GM21529 (cell line): ENCODE data around the gene HOXD11.
A peak's percentile ranks its signal among the peaks of the same experiment; 100 is the strongest.

Experiments used
- ATAC-seq: cut with Tn5 transposase; IDR thresholded peaks from one replicate; pipeline ENCODE4 v1.9.1; 2021; ENCODE audit not compliant: unreplicated experiment

HOXD11 gene

DNA sequence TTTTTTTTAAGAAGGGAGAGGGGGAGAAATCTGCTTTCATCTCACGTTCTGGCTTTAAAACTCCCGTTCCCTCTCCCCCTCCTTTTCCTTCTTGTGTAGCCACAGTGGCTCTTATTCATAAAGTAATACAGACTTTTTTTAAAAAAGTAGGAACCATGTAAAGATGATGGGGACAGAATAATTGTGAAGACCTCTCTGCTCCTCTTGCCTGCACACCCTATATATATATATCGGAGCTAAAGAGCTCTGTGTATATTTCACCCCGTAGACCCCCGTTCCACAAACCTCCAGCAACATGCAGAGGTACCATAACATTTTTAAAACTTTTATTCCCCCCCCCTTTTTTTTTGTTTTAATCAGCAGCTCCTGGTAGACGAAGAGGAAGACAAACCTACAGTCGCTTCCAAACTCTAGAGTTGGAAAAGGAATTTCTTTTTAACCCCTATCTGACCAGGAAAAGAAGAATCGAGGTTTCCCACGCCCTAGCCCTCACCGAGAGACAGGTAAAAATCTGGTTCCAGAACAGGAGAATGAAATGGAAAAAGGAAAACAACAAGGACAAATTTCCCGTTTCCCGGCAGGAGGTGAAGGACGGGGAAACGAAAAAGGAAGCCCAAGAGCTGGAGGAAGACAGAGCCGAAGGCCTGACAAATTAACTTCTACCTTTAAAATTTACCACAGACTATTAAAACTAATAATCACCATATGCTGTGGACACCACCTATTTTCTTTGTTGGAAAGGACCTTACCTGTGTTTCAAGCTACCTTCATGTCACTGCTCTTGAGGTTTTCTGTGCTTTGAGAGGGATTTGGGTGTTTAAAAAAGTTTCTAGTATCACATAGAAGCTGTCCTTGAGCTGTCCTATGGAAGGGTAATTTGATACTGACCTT is 24.1 kb downstream of the HOXD11 start:
- ATAC-seq, result no peak

DNA sequence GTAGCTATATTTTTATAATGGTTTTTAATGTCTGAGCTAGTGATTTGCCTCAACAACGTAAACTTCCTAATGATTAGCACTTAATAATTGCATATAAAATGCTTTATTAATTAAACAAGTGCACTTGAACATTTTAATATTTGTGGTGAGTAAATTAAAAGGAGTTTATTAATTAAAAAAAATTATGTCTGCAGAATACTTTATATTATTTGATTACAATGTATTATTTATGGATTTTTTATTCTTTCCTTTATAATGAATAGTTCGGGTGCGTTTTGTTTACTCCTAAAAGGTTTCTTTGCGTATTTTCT is 24.7 kb downstream of the HOXD11 start:
- ATAC-seq, result no peak

DNA sequence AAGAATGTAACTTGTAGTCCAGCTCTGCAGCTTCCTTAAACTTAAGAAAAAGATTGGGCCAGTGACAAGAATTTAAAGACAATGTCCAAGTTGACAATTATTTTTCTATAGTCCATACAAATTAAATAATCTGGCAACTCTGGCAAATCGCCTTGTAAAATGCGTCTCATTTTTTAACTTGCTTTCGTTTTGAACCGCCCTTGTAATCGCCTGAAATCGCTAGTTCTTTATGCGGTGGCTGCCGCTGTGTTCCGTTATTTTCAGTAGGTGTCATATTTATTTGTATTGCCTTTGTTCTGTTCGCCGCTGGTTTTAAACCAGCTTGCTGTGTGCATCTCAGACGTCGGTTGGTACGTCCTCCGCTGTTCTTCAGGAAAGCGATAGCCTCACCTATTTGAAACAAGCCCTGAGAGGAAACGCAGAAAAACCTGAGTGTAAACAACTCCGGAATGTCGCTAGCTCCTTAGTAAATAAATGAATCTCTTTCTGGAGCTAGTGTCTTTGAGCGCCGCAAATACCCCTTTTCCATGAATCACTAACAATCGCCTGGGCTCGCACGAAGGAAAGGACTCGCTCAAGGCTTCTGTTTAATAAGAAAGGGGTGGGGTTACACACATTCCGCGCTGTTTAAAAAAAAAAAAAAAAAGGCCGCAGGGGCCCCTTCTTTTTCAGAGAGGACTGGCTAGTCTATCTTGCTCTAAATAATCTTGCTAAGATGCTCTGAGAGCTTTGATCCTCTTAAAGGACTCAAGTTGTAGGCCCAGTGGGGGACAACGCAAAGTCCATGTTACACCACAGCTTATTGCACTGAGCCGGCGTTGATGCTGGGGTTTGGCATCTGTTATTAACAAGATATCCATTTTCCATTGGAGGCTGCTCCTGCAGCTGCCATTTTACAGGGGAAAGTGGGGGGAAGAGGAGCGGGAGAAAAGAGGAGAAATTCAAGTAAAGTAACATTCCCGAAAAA is 25.4 kb downstream of the HOXD11 start:
- ATAC-seq, result no peak

DNA sequence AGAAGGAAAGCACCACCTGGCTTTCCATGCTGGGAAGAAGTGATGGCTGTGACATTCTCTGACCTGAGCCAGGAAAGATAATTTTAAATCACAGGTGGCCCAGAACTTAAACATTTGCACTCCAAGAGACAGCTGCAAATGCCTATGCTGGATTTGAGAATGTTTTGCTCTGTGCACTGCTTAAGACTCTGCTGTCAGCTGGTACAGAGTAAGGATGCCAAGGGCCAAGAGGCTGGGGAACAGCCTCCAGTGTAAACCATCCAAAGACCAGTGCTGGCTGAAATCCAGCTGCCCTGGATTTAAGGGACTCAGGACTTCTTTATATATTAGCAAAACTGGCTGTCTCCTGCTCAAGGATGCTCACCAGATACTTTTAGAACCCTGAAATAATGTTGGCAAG is 26.3 kb downstream of the HOXD11 start:
- ATAC-seq, result no peak

DNA sequence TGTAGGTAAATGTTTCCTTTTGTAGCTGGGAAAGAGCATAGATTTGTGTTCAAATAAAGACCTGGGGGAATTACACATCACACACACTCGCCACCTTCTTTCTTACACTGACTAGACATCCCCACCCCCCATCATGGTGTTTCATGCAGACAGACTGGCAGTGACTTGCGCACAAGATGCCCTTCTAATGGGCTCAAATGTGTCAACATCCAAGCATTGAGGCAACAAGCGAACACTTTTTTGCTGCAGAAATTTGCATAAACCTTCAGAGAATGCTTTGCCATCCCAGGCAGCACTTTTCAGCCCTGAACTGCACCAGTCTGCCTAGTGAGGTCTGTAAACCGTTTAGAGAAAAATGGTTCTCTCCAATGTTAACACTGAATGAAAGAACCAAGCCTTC is 27.0 kb downstream of the HOXD11 start:
- ATAC-seq, result no peak

DNA sequence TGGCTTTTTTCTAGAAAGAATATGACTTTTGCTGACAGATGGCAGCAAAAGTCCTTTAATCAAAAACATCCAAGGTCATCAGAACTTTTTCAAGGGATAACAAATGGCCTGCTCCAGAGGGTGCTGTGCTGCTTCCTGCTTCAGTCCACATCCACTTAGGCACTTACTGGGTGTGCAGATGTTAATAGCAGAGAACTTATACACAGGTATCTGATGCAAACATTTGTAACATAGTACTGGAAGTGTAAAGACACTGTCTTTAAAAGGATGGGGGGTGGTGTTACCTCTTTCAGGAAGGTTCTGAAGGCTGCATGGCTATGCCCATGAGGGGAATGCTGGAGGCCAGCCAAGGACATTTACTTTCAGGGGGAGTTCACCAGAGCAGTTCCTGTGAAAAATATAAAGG is 28.0 kb downstream of the HOXD11 start:
- ATAC-seq, result no peak

DNA sequence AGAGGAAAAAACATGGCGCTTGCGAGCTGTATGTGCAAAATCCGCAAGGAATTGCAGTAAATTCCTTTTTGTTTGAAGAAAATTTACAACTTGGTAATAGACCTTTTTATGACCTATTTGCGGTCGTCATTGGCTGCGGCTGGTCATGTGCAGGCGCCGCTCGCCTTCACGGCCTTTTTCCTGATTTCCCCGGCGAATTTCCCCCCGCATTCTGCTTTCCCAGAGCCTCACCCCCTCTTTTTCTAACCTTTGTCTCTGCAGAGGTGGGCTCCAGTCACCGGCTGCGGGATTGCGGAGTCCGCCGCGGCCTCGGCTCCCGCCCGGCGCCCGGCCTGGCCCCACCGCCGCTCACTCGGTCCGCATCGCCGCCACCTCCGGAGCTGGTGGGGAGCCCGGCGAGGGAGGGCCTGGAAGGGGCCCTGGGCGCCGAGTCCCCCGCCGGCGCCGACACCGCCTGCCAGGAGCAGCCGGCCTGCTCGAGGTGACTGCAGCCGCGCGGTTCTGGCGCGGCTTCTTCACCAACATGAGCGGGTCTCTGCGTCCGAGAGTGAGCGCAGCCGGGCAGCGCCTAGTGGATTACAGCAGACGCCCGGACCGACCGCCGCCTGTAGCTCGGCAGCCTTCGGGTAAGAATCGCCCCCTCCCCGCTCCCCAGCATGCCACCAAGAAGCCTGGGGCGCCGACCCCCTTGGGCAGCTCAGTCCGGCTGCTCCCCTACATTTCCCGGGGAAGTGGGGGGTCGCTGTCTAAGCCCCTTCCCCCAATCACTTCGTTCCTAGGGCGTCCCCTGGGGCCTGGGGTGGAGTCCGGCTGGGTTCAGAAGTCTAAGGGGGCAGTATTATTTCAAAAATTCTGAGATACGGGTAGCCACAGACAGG is 29.5 kb downstream of the HOXD11 start:
- no peak for ATAC-seq

DNA sequence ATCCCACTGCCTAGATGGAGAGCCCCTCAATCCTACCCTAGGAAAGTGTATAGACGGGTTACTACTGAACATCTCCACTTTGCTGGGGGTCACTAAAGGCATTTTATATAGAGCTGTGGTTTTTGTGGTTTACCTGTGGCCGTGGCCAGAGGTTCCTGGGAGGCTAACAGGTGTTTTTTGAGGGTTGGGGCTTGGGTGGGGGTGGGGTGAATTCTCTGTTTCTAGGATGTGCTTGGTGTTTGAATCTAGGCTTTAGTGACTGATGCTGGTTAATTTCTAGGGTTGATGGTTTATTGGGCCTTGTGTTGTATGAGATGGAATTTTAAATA is 30.1 kb downstream of the HOXD11 start:
- ATAC-seq, result no peak

DNA sequence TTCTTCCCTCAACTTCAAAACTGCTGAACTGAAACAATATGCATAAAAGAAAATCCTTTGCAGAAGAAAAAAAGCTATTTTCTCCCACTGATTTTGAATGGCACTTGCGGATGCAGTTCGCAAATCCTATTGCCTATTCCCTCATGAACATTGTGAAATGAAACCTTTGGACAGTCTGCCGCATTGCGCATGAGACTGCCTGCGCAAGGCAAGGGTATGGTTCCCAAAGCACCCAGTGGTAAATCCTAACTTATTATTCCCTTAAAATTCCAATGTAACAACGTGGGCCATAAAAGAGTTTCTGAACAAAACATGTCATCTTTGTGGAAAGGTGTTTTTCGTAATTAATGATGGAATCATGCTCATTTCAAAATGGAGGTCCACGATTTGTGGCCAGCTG is 30.8 kb downstream of the HOXD11 start:
- no peak for ATAC-seq

DNA sequence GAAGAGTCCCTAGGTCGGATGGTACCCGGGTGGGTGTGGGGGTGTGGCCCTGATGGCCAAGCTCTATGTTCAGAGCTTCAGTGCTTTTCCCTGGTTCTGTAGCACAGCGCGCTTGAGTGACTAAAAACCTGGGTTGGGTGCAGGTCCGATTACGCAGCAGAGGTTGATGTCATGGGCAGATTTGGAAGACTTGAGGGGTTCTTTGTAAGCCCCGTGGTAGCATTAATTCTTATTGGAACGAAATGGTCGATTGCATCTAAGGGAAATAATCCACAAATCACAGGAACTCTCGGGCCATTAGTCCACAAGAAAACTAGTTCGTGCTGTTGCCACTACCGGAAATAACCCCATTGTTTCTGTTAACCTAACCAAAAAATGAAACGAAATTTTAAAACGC is 31.4 kb downstream of the HOXD11 start:
- no peak for ATAC-seq

DNA sequence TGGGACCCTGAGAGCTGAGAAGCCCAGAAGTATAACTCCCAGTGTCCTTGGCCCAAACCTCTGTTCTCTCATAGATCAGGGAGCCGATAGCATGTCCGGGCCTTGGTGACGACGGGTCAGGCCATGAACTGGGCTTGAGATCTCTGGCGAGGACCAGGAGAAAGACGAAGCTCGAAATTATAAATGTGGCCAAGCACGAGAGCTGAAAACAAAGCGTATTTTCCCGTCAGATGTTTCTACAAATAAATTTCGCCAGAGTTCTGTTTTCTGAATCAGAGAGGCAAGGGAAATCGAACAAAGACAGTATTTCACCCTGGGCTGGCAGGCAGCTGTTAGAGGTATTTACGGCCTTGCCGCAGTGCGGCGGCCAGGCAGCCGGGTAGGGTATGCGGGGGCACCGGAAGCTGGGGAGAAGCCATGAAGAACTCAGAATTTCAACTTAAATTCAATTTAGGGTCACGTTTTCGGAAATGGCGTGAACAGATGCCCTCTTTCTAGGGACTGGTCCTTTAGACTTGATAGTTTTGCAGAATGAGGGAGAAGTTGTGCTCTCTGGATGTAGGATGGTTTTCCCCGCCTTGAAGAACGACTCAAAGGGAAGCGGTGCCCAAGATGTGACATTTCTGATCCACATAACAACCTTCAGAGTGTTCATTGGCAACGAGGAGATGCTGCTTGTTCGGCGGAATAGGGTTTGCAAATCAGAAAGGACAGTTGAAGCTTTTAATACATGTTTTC is 32.0 kb downstream of the HOXD11 start:
- ATAC-seq, result no peak

DNA sequence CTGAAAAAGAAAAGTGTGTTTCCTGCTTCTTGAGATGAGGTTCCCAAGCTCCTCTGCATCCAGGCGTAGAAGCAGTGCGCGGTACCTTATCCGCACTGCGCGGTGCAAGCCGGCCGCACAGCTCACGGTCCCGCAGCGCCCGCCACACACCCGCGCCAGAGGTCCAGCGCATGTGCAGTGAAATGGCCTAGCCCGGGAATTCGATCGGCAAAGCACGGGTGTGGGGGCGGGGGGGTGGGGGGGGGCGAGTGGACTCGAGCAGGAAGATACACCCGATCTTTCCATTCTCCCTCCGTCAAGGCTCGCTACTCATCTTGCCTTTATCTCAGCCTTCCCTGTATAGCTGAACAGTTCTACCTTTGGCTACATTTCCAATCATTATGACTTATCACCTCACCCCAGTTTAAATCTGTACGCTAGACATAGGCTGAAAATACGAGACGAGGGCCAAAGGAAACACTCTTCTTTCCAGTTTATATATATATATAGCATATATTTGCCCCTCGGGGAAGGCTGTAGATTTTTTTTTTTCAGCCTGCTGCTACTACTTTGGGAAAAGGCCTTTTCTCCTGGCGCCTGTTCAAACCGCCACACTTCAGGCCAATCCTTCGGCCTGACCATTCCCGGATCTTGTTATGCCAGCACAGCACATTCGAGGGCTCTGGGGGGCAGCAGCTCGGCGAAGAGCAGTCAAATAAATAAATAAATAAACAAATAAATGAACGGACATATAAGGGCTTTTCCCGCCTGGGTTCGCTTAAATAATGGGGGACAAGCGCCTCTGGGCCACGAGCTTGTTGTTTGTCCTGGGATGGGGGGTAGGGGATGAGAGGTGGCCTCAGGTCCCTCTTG is 32.8 kb downstream of the HOXD11 start:
- no peak for ATAC-seq

DNA sequence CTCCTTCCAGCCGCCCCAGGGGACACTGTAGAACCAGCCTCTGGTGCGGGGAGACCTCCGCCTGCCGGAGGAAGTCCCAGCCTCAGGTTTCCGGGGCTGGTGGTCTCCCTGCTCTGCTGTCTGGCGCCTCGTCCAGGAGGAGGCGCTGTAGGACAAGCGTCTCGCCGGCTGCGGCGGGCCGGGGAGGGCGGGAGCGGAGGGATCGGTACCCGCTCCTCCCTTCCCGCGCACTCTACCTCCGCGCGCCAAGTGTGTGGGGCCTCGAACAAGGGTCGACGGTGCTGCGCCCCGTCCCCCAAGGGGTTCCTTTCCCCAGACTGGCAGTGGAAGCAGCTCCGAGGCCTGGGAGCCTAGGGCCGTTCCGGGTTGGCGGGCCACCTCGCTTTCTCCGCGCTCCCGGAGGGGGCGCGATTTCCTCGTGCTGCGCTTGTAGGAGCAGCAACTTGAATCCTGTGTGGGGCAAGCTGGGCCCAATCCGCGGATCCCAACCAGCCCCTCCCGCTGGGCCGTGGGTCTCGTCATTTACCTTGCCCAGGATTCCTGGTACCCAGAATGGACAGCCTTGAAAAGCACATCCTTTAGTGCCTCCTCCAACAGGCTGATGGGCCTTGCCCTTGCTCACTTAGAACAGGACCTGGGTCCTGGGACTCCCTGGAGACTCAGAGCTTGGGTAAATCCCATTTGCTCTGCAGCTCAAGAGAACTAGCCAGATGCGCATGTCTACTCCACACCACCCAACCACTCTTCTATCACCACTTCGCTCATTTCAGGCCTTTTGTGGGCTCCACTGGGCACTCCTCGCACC is 33.6 kb downstream of the HOXD11 start:
- ATAC-seq, result peak; percentile 88

DNA sequence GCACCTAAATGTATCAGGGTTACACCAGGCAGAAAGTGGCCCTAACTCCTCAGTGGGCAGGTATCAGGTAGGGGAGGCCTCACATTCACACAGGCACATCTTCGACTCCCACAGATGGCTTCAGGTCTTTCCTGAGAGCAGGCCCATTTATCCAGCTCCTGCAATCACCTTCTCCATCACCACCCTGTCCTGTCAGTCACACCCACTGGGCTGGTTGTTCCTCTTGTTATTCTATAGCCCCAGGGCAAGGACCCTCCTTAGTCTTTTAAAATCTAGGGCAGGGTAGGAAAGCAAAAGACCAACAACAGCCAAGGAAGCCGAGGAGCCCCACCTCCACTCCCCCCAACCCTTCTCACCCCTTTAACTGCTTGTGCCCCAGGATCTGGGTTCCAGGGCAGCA is 35.2 kb downstream of the HOXD11 start:
- no peak for ATAC-seq

DNA sequence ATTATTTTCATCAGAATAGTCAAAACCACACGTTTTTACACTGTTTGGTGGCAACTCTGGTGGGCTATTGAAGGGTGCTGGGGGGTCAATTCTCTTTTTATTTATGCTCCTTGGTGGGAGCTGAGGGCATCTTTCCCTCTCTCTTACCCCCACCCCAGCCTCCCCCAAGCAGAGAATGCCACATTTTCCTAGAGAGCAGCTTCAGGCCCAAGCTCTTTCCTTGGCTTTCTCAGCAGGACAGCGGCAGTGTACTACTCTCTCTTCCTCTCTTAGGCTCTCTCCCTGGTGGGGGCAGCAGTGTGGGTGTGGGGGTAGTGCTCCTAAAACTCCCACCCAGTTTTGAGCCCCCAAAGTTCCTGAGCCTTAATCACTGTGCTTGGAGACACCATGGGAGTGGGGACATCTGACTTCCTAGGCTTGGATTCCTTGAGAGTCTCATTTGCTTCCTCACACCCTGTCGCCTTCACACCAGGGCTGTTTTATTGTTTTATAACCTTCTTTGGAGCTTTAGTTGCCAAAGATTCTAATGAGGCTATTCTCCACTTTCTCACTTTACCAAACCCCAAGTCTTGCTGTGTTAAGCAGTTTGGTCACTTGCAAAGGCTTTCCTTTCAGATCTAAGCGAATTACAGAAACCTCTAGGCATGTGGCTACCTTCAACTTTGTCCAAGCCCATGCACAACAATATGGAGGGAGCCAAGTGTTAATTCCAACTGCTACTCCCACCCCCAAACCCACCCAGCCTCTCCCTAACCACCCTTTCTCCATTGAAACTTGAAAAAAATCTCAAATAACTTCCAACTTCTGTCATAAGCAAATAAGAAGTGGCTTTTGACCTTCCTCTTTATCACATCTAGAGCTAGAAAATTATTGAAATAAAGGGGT is 38.2 kb downstream of the HOXD11 start:
- no peak for ATAC-seq

DNA sequence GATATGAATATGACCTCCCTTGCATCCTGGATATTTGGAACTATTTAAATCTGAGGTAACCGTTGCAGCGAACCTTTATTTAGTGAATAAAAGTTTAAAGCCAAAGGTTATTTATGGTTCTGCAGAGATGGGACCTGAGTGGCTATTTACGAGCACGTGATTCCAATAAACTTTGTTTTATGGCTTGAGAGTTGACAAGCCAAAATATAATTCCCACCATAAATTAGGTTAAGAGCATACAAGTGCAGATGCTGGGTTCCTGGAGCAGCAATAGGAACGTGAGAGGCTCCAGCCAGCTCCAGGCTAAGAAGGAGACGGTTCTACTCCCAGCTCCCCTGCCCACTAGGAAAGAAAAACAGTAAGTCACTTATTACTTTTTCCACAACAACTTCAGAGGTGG is 39.0 kb downstream of the HOXD11 start:
- no peak for ATAC-seq

DNA sequence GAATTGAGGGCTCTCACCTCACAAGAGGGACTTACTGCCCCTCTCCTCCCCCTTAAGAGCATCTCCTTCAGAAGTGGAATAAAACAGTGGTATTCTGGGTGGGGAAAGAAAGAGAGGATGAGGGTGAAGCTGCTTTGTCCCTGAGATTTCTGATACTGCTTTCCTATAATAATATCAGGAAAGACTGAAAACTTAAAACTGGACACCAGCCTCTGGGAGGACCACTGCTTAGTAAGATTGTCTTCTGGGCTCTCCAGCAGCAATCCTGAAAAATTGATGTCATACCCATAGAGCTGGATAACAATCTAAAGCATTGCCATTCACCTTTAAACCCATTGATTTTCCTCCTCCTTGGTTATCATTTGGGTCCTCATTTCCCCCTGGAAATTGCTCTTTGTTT is 39.6 kb downstream of the HOXD11 start:
- no peak for ATAC-seq
